ENCODE measurements around the gene MDM2.
"Not testable (repeated sequence)": the region's sequence is repeated elsewhere in the genome, so short reads cannot be mapped to it uniquely, and the experiment has no call there.

The MDM2 gene

GRCh38 chr12:68786929-68787328, 21.0 kb upstream of the MDM2 start:
- DNase-seq = no peak

- no peak for DNase-seq
Observed at GRCh38 chr12:68788554-68789143, 19.3 kb upstream of the MDM2 start.

- no peak for DNase-seq
Observed at GRCh38 chr12:68789144-68789878, 18.7 kb upstream of the MDM2 start.

GRCh38 chr12:68790081-68790951, 17.7 kb upstream of the MDM2 start:
- DNase-seq = no peak

GRCh38 chr12:68790952-68791234, 17.1 kb upstream of the MDM2 start:
- no peak for DNase-seq

GRCh38 chr12:68791897-68792481, 16.0 kb upstream of the MDM2 start:
- no peak for DNase-seq

GRCh38 chr12:68792952-68793351, 15.0 kb upstream of the MDM2 start:
- peak; percentile 51 for DNase-seq

GRCh38 chr12:68793436-68793835, 14.5 kb upstream of the MDM2 start:
- DNase-seq = no peak

GRCh38 chr12:68793975-68794652, 13.9 kb upstream of the MDM2 start:
- DNase-seq = no peak

GRCh38 chr12:68794653-68795251, 13.2 kb upstream of the MDM2 start:
- DNase-seq = peak; percentile 69

GRCh38 chr12:68796399-68796798, 11.6 kb upstream of the MDM2 start:
- no peak for DNase-seq

- peak; percentile 78 for DNase-seq
Observed at GRCh38 chr12:68798882-68799234, 9.1 kb upstream of the MDM2 start.

GRCh38 chr12:68800294-68800693, 7.7 kb upstream of the MDM2 start:
- DNase-seq = no peak

GRCh38 chr12:68801124-68801523, 6.9 kb upstream of the MDM2 start:
- DNase-seq = not testable (repeated sequence)

- not testable (repeated sequence) for DNase-seq
Observed at GRCh38 chr12:68802372-68802745, 5.6 kb upstream of the MDM2 start.

GRCh38 chr12:68802911-68803651, 4.9 kb upstream of the MDM2 start:
- DNase-seq = not testable (repeated sequence)

- DNase-seq = no peak
Observed at GRCh38 chr12:68803948-68804656, 3.9 kb upstream of the MDM2 start.

GRCh38 chr12:68804657-68805591, 3.1 kb upstream of the MDM2 start:
- no peak for DNase-seq

GRCh38 chr12:68805592-68806120, 2.3 kb upstream of the MDM2 start:
- no peak for DNase-seq
